ENCODE data around the gene LTF. TPM values are rescaled to one million over a fixed set of nuclear protein-coding genes. Genes with fewer than 3 reads are reported as not detected.

The LTF gene
- total and polyA plus RNA-seq, 9 of the 15 experiments (the other 6 are each of a cell fraction or from before 2014, with no cell fraction given), result 0.07 TPM; not detected in 8

- TF ChIP-seq CHD7 (IDR thresholded peaks at IDR 0.05; ENCODE audit: low read depth, low read length) (no peak), FOS (IDR thresholded peaks at IDR 0.05; ENCODE audit: extremely low read depth, insufficient read length) (no peak), NRF1 (conservative IDR thresholded peaks at IDR 0.05 in 1 of 2, IDR thresholded peaks at IDR 0.05 in 1 of 2) (peak in 1 of 2 experiments; percentile 14; a peak in 1 of 4 replicates), ZNF253 (CRISPR knock-in tag; conservative IDR thresholded peaks at IDR 0.05) (no peak), ZNF407 (IDR thresholded peaks at IDR 0.05; ENCODE audit: low read depth) (peak; percentile 15; the same call in 1 of the 2 replicates), BRD4 (IDR thresholded peaks at IDR 0.05) (no peak), MCM3 (IDR thresholded peaks at IDR 0.05) (no peak), IFI16 (CRISPR knock-in tag; IDR thresholded peaks at IDR 0.05) (no peak)
Measured at GRCh38 chr3:46508850-46509591, 44.3 kb upstream of the LTF start (continued).

Measured in K562 (cell line).